Activated T-helper 1 cell treated with anti-CD3 and anti-CD28 coated beads, Interleukin-2, amount 50 U/mL, for 16 hours (primary cell): Measurements from ENCODE around the gene UQCC3.
"Not testable (repeated sequence)": the region's sequence is repeated elsewhere in the genome, so short reads cannot be mapped to it uniquely, and the experiment has no call there.

ENCODE experiments used
- DNase-seq, 2 donors: peaks; one replicate each; pipeline ENCODE4 v3.0.0-alpha.2; 2020; ENCODE audit warnings: low read depth in 1 of 2, low spot score in 1 of 2

UQCC3 gene

GRCh38 chr11:62665599-62666258, 5.7 kb upstream of the UQCC3 start:
- DNase-seq: peak; percentile 30 to 40

GRCh38 chr11:62666259-62666926, 5.1 kb upstream of the UQCC3 start:
- DNase-seq: no peak

- DNase-seq: no peak
Observed at GRCh38 chr11:62667460-62667859, 4.0 kb upstream of the UQCC3 start.

GRCh38 chr11:62669420-62670161, 1.9 kb upstream of the UQCC3 start:
- DNase-seq: no peak

GRCh38 chr11:62671236-62671607, 251 bp upstream of the UQCC3 start:
- DNase-seq: peak in 1 of 2 donors; percentile 12

- DNase-seq: no peak
Observed at GRCh38 chr11:62673196-62673525, 1.7 kb downstream of the UQCC3 start.

- not testable (repeated sequence) for DNase-seq
Observed at GRCh38 chr11:62675415-62675814, 3.9 kb downstream of the UQCC3 start.

GRCh38 chr11:62676698-62677097, 5.2 kb downstream of the UQCC3 start:
- no peak for DNase-seq

- no peak for DNase-seq
Observed at GRCh38 chr11:62677156-62677555, 5.7 kb downstream of the UQCC3 start.

GRCh38 chr11:62677714-62678113, 6.2 kb downstream of the UQCC3 start:
- no peak for DNase-seq

- no peak for DNase-seq
Observed at GRCh38 chr11:62678433-62678769, 6.9 kb downstream of the UQCC3 start.

GRCh38 chr11:62678770-62679696, 7.6 kb downstream of the UQCC3 start, which contains the start of gene UBXN1:
Gene UBXN1 (minus strand): TSS chr11:62679073. CDS start chr11:62678923, 150 bp downstream.
- peak; percentile 63 to 77 for DNase-seq

GRCh38 chr11:62680825-62681240, 9.4 kb downstream of the UQCC3 start:
- no peak for DNase-seq

GRCh38 chr11:62682518-62682917, 11.0 kb downstream of the UQCC3 start:
- DNase-seq: no peak

GRCh38 chr11:62687508-62688396, 16.3 kb downstream of the UQCC3 start:
- no peak for DNase-seq

- no peak for DNase-seq
Observed at GRCh38 chr11:62688491-62688890, 17.0 kb downstream of the UQCC3 start.

GRCh38 chr11:62689421-62690183, 18.1 kb downstream of the UQCC3 start, which contains the start of gene LRRN4CL:
Gene LRRN4CL (minus strand): TSS chr11:62689530. CDS start chr11:62688508, 1,022 bp downstream.
- no peak for DNase-seq

GRCh38 chr11:62693624-62694023, 22.2 kb downstream of the UQCC3 start:
- DNase-seq: not testable (repeated sequence)

- peak; percentile 56 to 58 for DNase-seq
Observed at GRCh38 chr11:62694455-62695167, 23.1 kb downstream of the UQCC3 start.
